ENCODE results near the gene MOB3A.
"Not testable (repeated sequence)": the region's sequence is repeated elsewhere in the genome, so short reads cannot be mapped to it uniquely, and the experiment has no call there.

Gene MOB3A

DNA sequence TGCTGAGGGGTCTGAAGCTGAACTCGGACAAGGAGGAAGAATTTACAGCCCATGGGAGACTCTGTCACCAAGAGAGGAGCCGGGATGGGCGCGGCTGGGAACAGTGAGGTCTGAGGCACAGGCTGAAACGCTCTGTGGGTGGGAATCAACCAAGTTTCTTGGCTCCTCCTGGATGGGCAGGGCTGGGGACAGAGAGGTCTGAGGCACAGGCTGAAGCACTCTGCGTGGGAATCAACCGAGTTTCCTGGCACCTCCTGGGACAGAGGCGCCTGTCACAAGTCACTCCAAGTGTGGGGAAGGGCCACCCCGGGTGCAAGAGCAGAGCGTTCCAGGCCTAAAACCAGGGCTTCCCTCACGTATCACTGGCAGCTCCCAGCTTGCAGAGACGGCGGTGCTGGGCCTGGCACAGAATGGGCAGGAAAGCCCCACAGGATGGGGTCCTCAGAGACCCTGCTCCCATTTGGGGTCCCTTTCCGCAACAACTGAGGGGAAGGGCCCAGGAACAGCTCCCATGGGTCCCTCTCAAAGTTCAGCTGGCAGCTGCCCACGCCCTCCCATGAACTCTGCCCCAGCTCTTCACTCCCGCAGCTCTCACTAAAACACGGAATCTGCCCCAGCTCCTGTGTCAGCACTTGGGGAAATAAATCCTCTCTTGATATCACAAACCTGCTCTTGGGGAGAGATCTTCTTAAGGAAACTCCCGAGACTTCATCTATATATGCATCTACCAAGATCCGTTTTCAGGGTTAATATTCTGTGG is 36.8 kb upstream of the MOB3A start:
- Histone ChIP-seq H3K27me3 (ENCODE audit: control insufficient read depth, low read length) (no peaks in the 10 kb centered on the region), H3K4me1 (ENCODE audit: control insufficient read depth, low read length) (no peaks in the 10 kb centered on the region), H3K79me2 (ENCODE audit: control insufficient read depth, low read length) (no peaks in the 10 kb centered on the region; the same call in 1 of the 2 replicates), H3K4me2 (ENCODE audit: low read length) (no peak overlapping the region), H3K9me2 (replicated peaks; ENCODE audit: control insufficient read depth, low read length) (no peaks in the 10 kb centered on the region), H3K36me3 (ENCODE audit: control insufficient read depth, low read length) (peaks cover 33% of the 10 kb centered on the region), H3K27ac (ENCODE audit: low read depth, low read length) (no peak overlapping the region), H3K9me3 (ENCODE audit: control insufficient read depth, insufficient read depth, low read length) (no peaks in the 10 kb centered on the region), H3K4me3 (ENCODE audit: low read length) (no peak overlapping the region), H4K20me1 (ENCODE audit: control insufficient read depth, insufficient read depth, low read depth, low read length) (no peaks in the 10 kb centered on the region), H3F3A (ENCODE audit: control insufficient read depth, insufficient read depth) (no peaks in the 10 kb centered on the region)
- no peak for TF ChIP-seq EZH2phosphoT487 (IDR thresholded peaks at IDR 0.05; ENCODE audit: borderline replicate concordance, low read length)
- TF ChIP-seq, protein P1, sequence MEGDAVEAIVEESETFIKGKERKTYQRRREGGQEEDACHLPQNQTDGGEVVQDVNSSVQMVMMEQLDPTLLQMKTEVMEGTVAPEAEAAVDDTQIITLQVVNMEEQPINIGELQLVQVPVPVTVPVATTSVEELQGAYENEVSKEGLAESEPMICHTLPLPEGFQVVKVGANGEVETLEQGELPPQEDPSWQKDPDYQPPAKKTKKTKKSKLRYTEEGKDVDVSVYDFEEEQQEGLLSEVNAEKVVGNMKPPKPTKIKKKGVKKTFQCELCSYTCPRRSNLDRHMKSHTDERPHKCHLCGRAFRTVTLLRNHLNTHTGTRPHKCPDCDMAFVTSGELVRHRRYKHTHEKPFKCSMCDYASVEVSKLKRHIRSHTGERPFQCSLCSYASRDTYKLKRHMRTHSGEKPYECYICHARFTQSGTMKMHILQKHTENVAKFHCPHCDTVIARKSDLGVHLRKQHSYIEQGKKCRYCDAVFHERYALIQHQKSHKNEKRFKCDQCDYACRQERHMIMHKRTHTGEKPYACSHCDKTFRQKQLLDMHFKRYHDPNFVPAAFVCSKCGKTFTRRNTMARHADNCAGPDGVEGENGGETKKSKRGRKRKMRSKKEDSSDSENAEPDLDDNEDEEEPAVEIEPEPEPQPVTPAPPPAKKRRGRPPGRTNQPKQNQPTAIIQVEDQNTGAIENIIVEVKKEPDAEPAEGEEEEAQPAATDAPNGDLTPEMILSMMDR (IDR thresholded peaks at IDR 0.05; ENCODE audit: low read depth, low read length, poor library complexity, severe bottlenecking) = no peak

DNA sequence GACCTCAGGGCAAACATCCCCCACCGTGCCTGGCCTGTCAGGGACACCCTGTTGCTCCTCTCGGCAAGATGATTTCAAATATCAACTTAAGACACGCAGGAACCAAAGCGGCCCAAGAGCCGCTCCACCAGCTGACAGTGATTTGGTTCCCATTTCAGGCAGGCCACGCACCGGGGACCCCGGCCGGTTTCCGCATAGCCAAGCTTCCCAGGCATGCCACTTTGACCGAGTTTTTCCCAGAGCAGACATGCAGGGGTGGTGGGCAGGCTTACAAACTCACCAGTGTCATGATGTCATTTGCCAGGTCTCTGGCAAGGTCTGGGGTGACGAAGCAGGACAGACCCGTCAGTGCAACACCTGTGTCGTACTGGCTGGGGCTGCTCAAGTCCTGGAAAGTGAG is 36.1 kb upstream of the MOB3A start:
- no peaks in the 10 kb centered on the region; the same call in 1 of the 2 replicates for H3K79me2 ChIP-seq (ENCODE audit: control insufficient read depth, low read length)
- no peaks in the 10 kb centered on the region for H4K20me1 ChIP-seq (ENCODE audit: control insufficient read depth, insufficient read depth, low read depth, low read length)
- H3K27ac ChIP-seq (ENCODE audit: low read depth, low read length) = no peak overlapping the region
- H3K36me3 ChIP-seq (ENCODE audit: control insufficient read depth, low read length) = peaks cover 35% of the 10 kb centered on the region
- H3K27me3 ChIP-seq (ENCODE audit: control insufficient read depth, low read length) = no peaks in the 10 kb centered on the region
- no peaks in the 10 kb centered on the region for H3K9me2 ChIP-seq (replicated peaks; ENCODE audit: control insufficient read depth, low read length)
- H3F3A ChIP-seq (ENCODE audit: control insufficient read depth, insufficient read depth) = no peaks in the 10 kb centered on the region
- H3K9me3 ChIP-seq (ENCODE audit: control insufficient read depth, insufficient read depth, low read length) = no peaks in the 10 kb centered on the region
- no peaks in the 10 kb centered on the region for H3K4me1 ChIP-seq (ENCODE audit: control insufficient read depth, low read length)
- H3K4me3 ChIP-seq (ENCODE audit: low read length) = no peak overlapping the region
- H3K4me2 ChIP-seq (ENCODE audit: low read length) = no peak overlapping the region
- TF ChIP-seq EZH2phosphoT487 (IDR thresholded peaks at IDR 0.05; ENCODE audit: borderline replicate concordance, low read length) = no peak
- TF ChIP-seq, protein P1 (IDR thresholded peaks at IDR 0.05; ENCODE audit: low read depth, low read length, poor library complexity, severe bottlenecking) = no peak

DNA sequence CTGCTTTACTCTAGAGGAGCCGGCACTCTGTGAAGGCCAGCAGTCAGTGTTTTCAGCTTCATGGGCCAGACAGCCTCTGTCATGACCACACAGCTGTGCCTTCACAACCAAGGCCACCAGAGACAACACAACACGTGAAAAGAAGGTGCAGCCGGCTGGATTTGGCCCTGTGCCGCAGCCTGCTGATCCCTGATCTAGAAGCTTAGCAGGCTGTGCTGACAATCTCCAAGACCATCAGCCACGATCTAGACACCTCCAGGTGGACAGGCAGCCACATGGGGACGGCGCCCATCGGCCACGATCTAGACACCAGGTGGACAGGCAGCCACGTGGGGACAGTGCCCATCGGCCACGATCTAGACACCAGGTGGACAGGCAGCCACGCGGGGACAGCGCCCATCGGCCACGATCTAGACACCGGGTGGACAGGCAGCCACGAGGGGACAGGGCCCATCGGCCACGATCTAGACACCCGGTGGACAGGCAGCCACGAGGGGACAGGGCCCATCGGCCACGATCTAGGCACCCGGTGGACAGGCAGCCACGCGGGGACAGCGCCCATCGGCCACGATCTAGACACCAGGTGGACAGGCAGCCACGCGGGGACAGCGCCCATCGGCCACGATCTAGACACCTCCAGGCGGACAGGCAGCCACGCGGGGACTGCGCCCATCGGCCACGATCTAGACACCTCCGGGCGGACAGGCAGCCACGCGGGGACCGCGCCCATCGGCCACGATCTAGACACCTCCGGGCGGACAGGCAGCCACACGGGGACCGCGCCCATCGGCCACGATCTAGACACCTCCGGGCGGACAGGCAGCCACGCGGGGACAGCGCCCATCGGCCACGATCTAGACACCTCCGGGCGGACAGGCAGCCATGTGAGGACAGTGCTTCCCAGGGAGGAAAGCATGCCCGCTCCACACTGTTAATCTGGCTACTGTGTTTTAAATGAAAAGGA is 35.2 kb upstream of the MOB3A start:
- peaks cover 35% of the 10 kb centered on the region for H3K36me3 ChIP-seq (ENCODE audit: control insufficient read depth, low read length)
- not testable (repeated sequence) for H3K4me3 ChIP-seq (ENCODE audit: low read length); H4K20me1 ChIP-seq (ENCODE audit: control insufficient read depth, insufficient read depth, low read depth, low read length); H3F3A ChIP-seq (ENCODE audit: control insufficient read depth, insufficient read depth); H3K79me2 ChIP-seq (ENCODE audit: control insufficient read depth, low read length); H3K9me2 ChIP-seq (replicated peaks; ENCODE audit: control insufficient read depth, low read length); H3K4me1 ChIP-seq (ENCODE audit: control insufficient read depth, low read length); H3K27me3 ChIP-seq (ENCODE audit: control insufficient read depth, low read length); H3K4me2 ChIP-seq (ENCODE audit: low read length); H3K27ac ChIP-seq (ENCODE audit: low read depth, low read length); H3K9me3 ChIP-seq (ENCODE audit: control insufficient read depth, insufficient read depth, low read length)
